ENCODE data around the gene CLP1.

DNA sequence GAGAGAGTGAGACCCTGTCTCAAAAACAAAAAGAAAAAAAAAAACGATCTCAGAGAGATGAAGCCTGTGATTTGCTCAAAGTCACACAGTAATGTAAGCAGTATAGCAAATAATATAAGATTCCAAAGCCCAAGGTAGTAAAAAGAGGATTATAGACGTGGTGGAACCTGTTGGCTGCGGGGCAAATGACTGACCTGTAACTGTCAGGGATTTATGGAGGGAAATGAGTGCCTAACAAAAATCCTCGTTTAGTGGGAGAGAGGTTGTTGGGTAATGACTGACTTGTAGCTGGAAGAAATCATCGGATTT lies 723 bp upstream of the CLP1 start:
- TF ChIP-seq CTCF (IDR thresholded peaks at IDR 0.05) (no peak), POLR2A (IDR thresholded peaks at IDR 0.05) (no peak)
